ENCODE data around the gene HOXC5. TPM values are rescaled to one million over a fixed set of nuclear protein-coding genes. Genes with fewer than 3 reads are reported as not detected.

HOXC5 gene
- total and polyA plus RNA-seq, 2 donors (not counting 1 experiment from before 2014, with no cell fraction given) = not detected

DNA sequence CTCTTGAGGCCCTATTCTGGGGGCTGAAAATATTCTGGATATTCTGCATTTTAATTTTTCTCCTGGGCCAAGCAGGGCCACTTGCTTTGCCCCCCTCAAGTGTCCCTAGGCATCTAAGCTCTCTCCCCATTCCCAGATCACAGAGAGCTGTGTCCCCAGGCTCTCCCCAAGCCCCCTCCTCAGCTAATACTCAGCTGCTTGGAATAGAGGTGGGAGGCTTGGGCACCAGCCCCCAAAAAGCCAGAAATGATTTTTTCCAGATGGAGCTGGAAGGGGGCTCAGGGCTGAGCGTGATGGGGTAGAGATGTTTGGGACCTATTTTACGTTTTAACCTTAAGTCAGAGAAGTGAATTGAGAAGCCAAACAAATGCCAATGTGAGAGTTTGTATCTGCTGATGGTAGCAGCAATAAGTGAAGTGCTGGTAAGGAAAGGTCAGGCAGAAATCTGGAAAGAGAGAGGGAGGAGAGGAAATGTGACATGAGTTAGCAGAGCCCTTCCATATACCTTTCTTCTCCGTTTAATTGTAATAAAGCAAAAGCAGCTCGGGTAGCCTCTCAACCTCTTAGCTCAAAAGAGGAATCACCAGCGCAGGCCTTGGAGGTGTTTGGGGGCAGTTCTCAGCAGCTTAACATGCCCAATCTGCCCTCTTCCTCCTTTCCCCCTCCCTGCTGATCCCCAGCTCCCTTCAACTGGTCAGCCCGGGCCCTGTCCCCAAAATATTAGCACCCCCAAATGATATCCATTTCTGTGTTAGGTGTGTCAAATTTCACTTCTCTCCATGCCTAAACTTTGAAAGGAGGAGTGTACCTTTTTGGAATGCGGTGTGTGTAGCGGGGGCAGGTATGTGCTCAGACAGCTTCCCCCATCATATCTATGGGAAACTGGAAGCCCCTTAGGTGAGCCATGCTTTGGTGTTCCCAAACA lies 9.6 kb upstream of the HOXC5 start:
- no peak overlapping the region for H3K27ac Mint-ChIP-seq
- WGBS (ENCODE audit: insufficient coverage) = 61% methylated on average over 2 of the region's 8 CpGs
- H3K9me3 ChIP-seq (ENCODE audit: control extremely low read depth in 1 of 3, control insufficient read depth in 2 of 3, insufficient read depth in 1 of 3, low read length in 2 of 3) = peaks cover 0 to 16% (median 0%) of the 10 kb centered on the region in 3 donors
- H3K79me2 ChIP-seq (ENCODE audit: control insufficient read depth, insufficient read depth, low read length) = no peaks in the 10 kb centered on the region
- DNase-seq (peak; percentile 8), ATAC-seq (ENCODE audit: low read depth) (no peak)
- H3K9ac ChIP-seq (ENCODE audit: low read length) = no peak overlapping the region
- H3K4me1 Mint-ChIP-seq = peaks cover 18% of the 10 kb centered on the region
- H3K4me1 ChIP-seq (ENCODE audit: control insufficient read depth in 2 of 2, insufficient read depth in 2 of 2, low read length in 2 of 2) = peaks cover 6 to 20% of the 10 kb centered on the region in 2 donors
- H3K4me3 ChIP-seq (ENCODE audit: control extremely low read depth in 1 of 5, extremely low read depth in 1 of 5, insufficient read depth in 1 of 5, low read depth in 2 of 5, low read length in 4 of 5) = no peak overlapping the region
- H3K27me3 ChIP-seq (replicated peaks in 1 of 4; ENCODE audit: control extremely low read depth in 1 of 4, control insufficient read depth in 3 of 4, insufficient read depth in 4 of 4, low read length in 3 of 4) = peaks cover 0 to 91% (median 74%) of the 10 kb centered on the region in 4 experiments
- no peaks in the 10 kb centered on the region for H3K9me3 Mint-ChIP-seq (ENCODE audit: insufficient read depth)
- no peaks in the 10 kb centered on the region for H4K20me1 ChIP-seq (ENCODE audit: control insufficient read depth, insufficient read depth, low read length, poor library complexity, severe bottlenecking)
- H3K27me3 Mint-ChIP-seq = peaks cover 66% of the 10 kb centered on the region
- intact Hi-C loops (cut with micrococcal nuclease) = no loop called here
- ChIA-PET CTCF (interaction anchor here (0.7 to 2.1 kb wide), 9 partner anchors 9 to 191 kb away, joined by 3 to 22 read pairs (median 5); partner anchors contain the start of gene HOXC5), POLR2A (no interaction called here)
- H3K4me3 Mint-ChIP-seq = no peak overlapping the region
- no peak overlapping the region for H3K27ac ChIP-seq (ENCODE audit: low read length in 2 of 2)
- no peaks in the 10 kb centered on the region for H3K36me3 ChIP-seq (replicated peaks in 1 of 2; ENCODE audit: control extremely low read depth in 1 of 2, control insufficient read depth in 1 of 2, extremely low read depth in 1 of 2, insufficient read depth in 2 of 2, low read length in 1 of 2)
- H3K4me2 ChIP-seq (replicated peaks; ENCODE audit: low read depth, low read length, poor library complexity, severe bottlenecking) = no peak overlapping the region
- TF ChIP-seq, protein P1, sequence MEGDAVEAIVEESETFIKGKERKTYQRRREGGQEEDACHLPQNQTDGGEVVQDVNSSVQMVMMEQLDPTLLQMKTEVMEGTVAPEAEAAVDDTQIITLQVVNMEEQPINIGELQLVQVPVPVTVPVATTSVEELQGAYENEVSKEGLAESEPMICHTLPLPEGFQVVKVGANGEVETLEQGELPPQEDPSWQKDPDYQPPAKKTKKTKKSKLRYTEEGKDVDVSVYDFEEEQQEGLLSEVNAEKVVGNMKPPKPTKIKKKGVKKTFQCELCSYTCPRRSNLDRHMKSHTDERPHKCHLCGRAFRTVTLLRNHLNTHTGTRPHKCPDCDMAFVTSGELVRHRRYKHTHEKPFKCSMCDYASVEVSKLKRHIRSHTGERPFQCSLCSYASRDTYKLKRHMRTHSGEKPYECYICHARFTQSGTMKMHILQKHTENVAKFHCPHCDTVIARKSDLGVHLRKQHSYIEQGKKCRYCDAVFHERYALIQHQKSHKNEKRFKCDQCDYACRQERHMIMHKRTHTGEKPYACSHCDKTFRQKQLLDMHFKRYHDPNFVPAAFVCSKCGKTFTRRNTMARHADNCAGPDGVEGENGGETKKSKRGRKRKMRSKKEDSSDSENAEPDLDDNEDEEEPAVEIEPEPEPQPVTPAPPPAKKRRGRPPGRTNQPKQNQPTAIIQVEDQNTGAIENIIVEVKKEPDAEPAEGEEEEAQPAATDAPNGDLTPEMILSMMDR (IDR thresholded peaks at IDR 0.05) = no peak
- TF ChIP-seq EZH2 (IDR thresholded peaks at IDR 0.05; ENCODE audit: borderline replicate concordance, insufficient read depth, low read depth, low read length, poor library complexity, severe bottlenecking) = no peak
- no peak overlapping the region for H2AFZ ChIP-seq (ENCODE audit: insufficient read depth, low read depth, low read length, poor library complexity, severe bottlenecking)

DNA sequence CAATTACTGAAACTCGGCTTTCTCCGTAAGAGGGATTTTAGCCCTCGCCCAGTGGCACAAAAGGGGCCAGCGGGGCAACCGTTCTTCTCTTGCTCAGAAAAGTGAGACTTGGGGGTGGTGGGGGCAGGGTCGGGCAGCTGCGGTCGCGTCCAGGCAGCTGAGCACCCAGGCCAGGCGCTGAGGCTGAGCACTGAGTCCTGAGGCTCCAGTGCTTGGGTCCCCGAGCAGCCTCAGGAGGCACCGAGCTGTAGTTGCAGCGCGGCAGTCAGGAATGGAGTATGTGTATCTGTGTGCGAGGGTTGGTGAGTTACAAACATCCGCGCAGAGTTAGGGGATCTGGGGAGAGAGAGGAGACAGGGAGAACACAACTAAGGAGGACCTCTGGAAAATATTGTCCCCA lies 8.7 kb upstream of the HOXC5 start:
- Mint-ChIP-seq H3K4me1 (peaks cover 17% of the 10 kb centered on the region), H3K27me3 (peaks cover 71% of the 10 kb centered on the region), H3K4me3 (no peak overlapping the region), H3K27ac (no peak overlapping the region), H3K9me3 (ENCODE audit: insufficient read depth) (no peaks in the 10 kb centered on the region)
- peaks cover 0 to 92% (median 79%) of the 10 kb centered on the region in 4 experiments for H3K27me3 ChIP-seq (replicated peaks in 1 of 4; ENCODE audit: control extremely low read depth in 1 of 4, control insufficient read depth in 3 of 4, insufficient read depth in 4 of 4, low read length in 3 of 4)
- no peak overlapping the region for H3K9ac ChIP-seq (ENCODE audit: low read length)
- DNase-seq = no peak
- no peak overlapping the region for H3K4me3 ChIP-seq (ENCODE audit: control extremely low read depth in 1 of 5, extremely low read depth in 1 of 5, insufficient read depth in 1 of 5, low read depth in 2 of 5, low read length in 4 of 5)
- no peaks in the 10 kb centered on the region for H4K20me1 ChIP-seq (ENCODE audit: control insufficient read depth, insufficient read depth, low read length, poor library complexity, severe bottlenecking)
- 48% methylated on average over 14 of the region's 17 CpGs for WGBS (ENCODE audit: insufficient coverage)
- intact Hi-C loops (cut with micrococcal nuclease) = no loop called here
- H3K36me3 ChIP-seq (replicated peaks in 1 of 2; ENCODE audit: control extremely low read depth in 1 of 2, control insufficient read depth in 1 of 2, extremely low read depth in 1 of 2, insufficient read depth in 2 of 2, low read length in 1 of 2) = no peaks in the 10 kb centered on the region
- peaks cover 0 to 16% (median 0%) of the 10 kb centered on the region in 3 donors for H3K9me3 ChIP-seq (ENCODE audit: control extremely low read depth in 1 of 3, control insufficient read depth in 2 of 3, insufficient read depth in 1 of 3, low read length in 2 of 3)
- H3K4me2 ChIP-seq (replicated peaks; ENCODE audit: low read depth, low read length, poor library complexity, severe bottlenecking) = no peak overlapping the region
- H2AFZ ChIP-seq (ENCODE audit: insufficient read depth, low read depth, low read length, poor library complexity, severe bottlenecking) = no peak overlapping the region
- CTCF ChIA-PET = interaction anchor here (1.2 to 2.1 kb wide), 8 partner anchors 9 to 190 kb away, joined by 3 to 22 read pairs (median 5); partner anchors contain the start of gene HOXC5
- H3K27ac ChIP-seq (ENCODE audit: low read length in 2 of 2) = no peak overlapping the region
- H3K4me1 ChIP-seq (ENCODE audit: control insufficient read depth in 2 of 2, insufficient read depth in 2 of 2, low read length in 2 of 2) = peaks cover 0 to 23% of the 10 kb centered on the region in 2 donors
- TF ChIP-seq, protein P1 (IDR thresholded peaks at IDR 0.05) = no peak
- no peak for TF ChIP-seq EZH2 (IDR thresholded peaks at IDR 0.05; ENCODE audit: borderline replicate concordance, insufficient read depth, low read depth, low read length, poor library complexity, severe bottlenecking)
- POLR2A ChIA-PET = interaction anchor here (0.6 kb wide), 1 partner anchor 185 kb away, joined by 5 read pairs; no protein-coding TSS in a partner anchor
- H3K79me2 ChIP-seq (ENCODE audit: control insufficient read depth, insufficient read depth, low read length) = no peaks in the 10 kb centered on the region
- ATAC-seq (ENCODE audit: low read depth) = no peak
